ENCODE data around the gene KLF3.

Gene KLF3

GRCh38 chr4:38743866-38744265 is 79.9 kb downstream of the KLF3 start:
- peak; percentile 46 for DNase-seq (ENCODE audit: low read depth)

- DNase-seq (ENCODE audit: low read depth) = no peak
Measured at GRCh38 chr4:38745881-38746280, 81.9 kb downstream of the KLF3 start.

- no peak for DNase-seq (ENCODE audit: low read depth)
Measured at GRCh38 chr4:38747629-38748028, 83.6 kb downstream of the KLF3 start.

- DNase-seq (ENCODE audit: low read depth) = no peak
Measured at GRCh38 chr4:38749336-38749735, 85.3 kb downstream of the KLF3 start.
